SK-N-SH (cell line): ENCODE results near the gene BICD2. TPM values are rescaled to one million over a fixed set of nuclear protein-coding genes. Genes with fewer than 3 reads are reported as not detected.

Experiments used
- CTCF ChIA-PET: fragments of 300-600, 350-600 bp; formaldehyde crosslinking; extraction: SDS; loops from one replicate; lab custom pipeline; 2021; lab: Yijun Ruan, JAX
- POLR2A ChIA-PET: fragments of 350-600 bp; sonication (Branson Sonifier 250); formaldehyde crosslinking; extraction: SDS; loops from one replicate; lab custom pipeline; 2020; ENCODE audit warnings: antibody characterized with exemption, inconsistent platforms; lab: Yijun Ruan, JAX
- DNase-seq: peaks from one replicate; pipeline ENCODE4 v3.0.0; 2012
- H2AFZ ChIP-seq: fragments of 200-600 bp; sonication (generic); 2 replicates; pipeline ENCODE4 v1.8.1; 2016; ENCODE audit warnings: antibody characterized with exemption, mild to moderate bottlenecking, low read depth
- H3F3A ChIP-seq: fragments of 200-600 bp; sonication (generic); replicated peaks from 2 replicates; pipeline ENCODE3; 2016; ENCODE audit warnings: antibody characterized with exemption, mild to moderate bottlenecking; ENCODE audit not compliant: insufficient read depth
- H3K27ac ChIP-seq, 2 experiments: fragments of 200-500 bp in 1 of 2; fragments of 200-600 bp in 1 of 2; sonication (Bioruptor generic) in 1 of 2; sonication (generic), shearing (Covaris generic) in 1 of 2; 2 replicates each; pipeline versions ENCODE4 v1.5.1 to v1.6.1; 2014 to 2016; ENCODE audit warnings: low read depth in 2 of 2, inconsistent platforms in 1 of 2, low read length in 1 of 2, mild to moderate bottlenecking in 1 of 2, mixed read lengths in 1 of 2
- H3K27me3 ChIP-seq: fragments of 200-600 bp; sonication (generic), shearing (Covaris generic); 2 replicates; pipeline ENCODE4 v1.6.1; 2016; ENCODE audit warnings: mixed run types; ENCODE audit not compliant: insufficient read depth
- H3K36me3 ChIP-seq, 2 experiments: fragments of 200-500 bp in 1 of 2; fragments of 200-600 bp in 1 of 2; sonication (Bioruptor generic) in 1 of 2; sonication (generic) in 1 of 2; replicated peaks in 1 of 2; 2 replicates each; pipeline versions ENCODE3 to v1.5.1; 2014 to 2016; ENCODE audit warnings: low read length in 1 of 2, mild to moderate bottlenecking in 1 of 2; ENCODE audit not compliant: insufficient read depth in 2 of 2, control insufficient read depth in 1 of 2
- H3K4me1 ChIP-seq, 2 experiments: fragments of 200-500 bp in 1 of 2; fragments of 200-600 bp in 1 of 2; sonication (Bioruptor generic) in 1 of 2; sonication (generic), shearing (Covaris generic) in 1 of 2; 2 replicates each; pipeline versions ENCODE4 v1.5.1 to v1.6.1; 2014 to 2016; ENCODE audit warnings: low read depth in 1 of 2, low read length in 1 of 2, mixed run types in 1 of 2; ENCODE audit not compliant: insufficient read depth in 2 of 2, control insufficient read depth in 1 of 2
- H3K4me2 ChIP-seq: fragments of 200-600 bp; sonication (generic), shearing (Covaris generic); 2 replicates; pipeline ENCODE4 v1.6.1; 2017; ENCODE audit warnings: mixed run types
- H3K4me3 ChIP-seq, 2 experiments: fragments of 200-500 bp in 1 of 2; fragments of 200-600 bp in 1 of 2; sonication (Bioruptor generic) in 1 of 2; sonication (generic), shearing (Covaris generic) in 1 of 2; 2 replicates each; pipeline versions ENCODE4 v1.5.1 to v1.8.1; 2014 to 2016; ENCODE audit warnings: low read depth in 2 of 2, inconsistent platforms in 1 of 2, low read length in 1 of 2, mild to moderate bottlenecking in 1 of 2, mixed read lengths in 1 of 2, moderate library complexity in 1 of 2
- H3K79me2 ChIP-seq: fragments of 200-600 bp; sonication (generic); 2 replicates; pipeline ENCODE4 v1.8.1; 2017; ENCODE audit warnings: mild to moderate bottlenecking; ENCODE audit not compliant: insufficient read depth
- H3K9ac ChIP-seq: fragments of 200-600 bp; sonication (generic); 2 replicates; pipeline ENCODE4 v1.6.1; 2017; ENCODE audit warnings: mixed run types
- H3K9me2 ChIP-seq: fragments of 200-600 bp; sonication (generic); 2 replicates; pipeline ENCODE4 v1.6.1; 2017; ENCODE audit warnings: mixed run types
- H3K9me3 ChIP-seq: fragments of 200-600 bp; sonication (generic); 2 replicates; pipeline ENCODE4 v1.6.1; 2017; ENCODE audit warnings: mixed run types, mild to moderate bottlenecking, moderate library complexity
- H4K20me1 ChIP-seq: fragments of 200-600 bp; sonication (generic); 2 replicates; pipeline ENCODE4 v1.6.1; 2017; ENCODE audit warnings: mild to moderate bottlenecking, mixed run types; ENCODE audit not compliant: insufficient read depth
- ELF1 ChIP-seq: IDR thresholded peaks from 2 replicates; pipeline ENCODE4 v1.4.0; 2012
- MEF2A ChIP-seq: IDR thresholded peaks from 2 replicates; pipeline ENCODE4 v1.4.0; 2012; ENCODE audit warnings: low read depth, borderline replicate concordance
- NFIC ChIP-seq: IDR thresholded peaks from 2 replicates; pipeline ENCODE4 v1.4.0; 2012; ENCODE audit warnings: borderline replicate concordance
- RFX5 ChIP-seq: IDR thresholded peaks from 2 replicates; pipeline ENCODE4 v1.6.1; 2012; ENCODE audit warnings: mild to moderate bottlenecking, improper control_type of control experiment, low read length
- SMC3 ChIP-seq: IDR thresholded peaks from 2 replicates; pipeline ENCODE4 v1.6.1; 2012; ENCODE audit warnings: low read depth, low read length, improper control_type of control experiment
- WGBS: methylation state at CpG from one replicate; pipeline ENCODE4 v1.1.6; 2017; ENCODE audit warnings: low lambda C conversion rate; 5-methylcytosine and 5-hydroxymethylcytosine counted together
- polyA plus RNA-seq, 3 experiments: library from polyadenylated mRNA; depleted of rRNA; stranded (reverse); fragments of >200 nt; gene quantifications; 2 replicates each; pipeline ENCODE4 v1.2.3, GENCODE V29; 2012
- TF ChIP-seq, protein P1 (sequence below): fragments of 200-600 bp; sonication (generic); IDR thresholded peaks from 2 replicates; pipeline ENCODE4 v1.6.1; 2017; ENCODE audit warnings: antibody characterized with exemption, mild to moderate bottlenecking, moderate library complexity
- TF ChIP-seq, protein P2 (sequence below): IDR thresholded peaks from 2 replicates; pipeline ENCODE4 v1.4.0; 2012; ENCODE audit warnings: low read depth, borderline replicate concordance
- TF ChIP-seq, protein P3 (sequence below): IDR thresholded peaks from 2 replicates; pipeline ENCODE4 v1.4.0; 2012; ENCODE audit warnings: low read depth, borderline replicate concordance
- TF ChIP-seq, protein P4 (sequence below): fragments of 150-350 bp; IDR thresholded peaks from 2 replicates; pipeline ENCODE4 v1.6.1; 2017; ENCODE audit warnings: antibody characterized with exemption, low read length, low read depth, borderline replicate concordance

Gene BICD2
- polyA plus RNA-seq, 1 of the 3 experiments (the other 2 are of a cell fraction), result 19.6 TPM

DNA sequence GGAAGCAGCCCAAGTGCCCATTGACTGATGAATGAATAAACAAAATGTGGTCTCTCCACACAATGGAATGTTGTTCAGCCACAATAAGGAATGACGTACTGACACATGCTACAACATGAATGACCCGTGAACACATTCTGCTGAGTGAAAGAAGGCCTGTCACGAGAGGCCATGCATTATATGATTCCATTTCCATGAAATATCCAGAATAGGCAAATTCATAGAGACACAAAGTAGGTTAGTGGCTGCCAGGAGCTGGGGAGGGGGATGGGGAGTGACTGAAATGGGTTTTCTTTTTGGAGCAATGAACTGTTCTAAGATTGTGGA lies 41.4 kb downstream of the BICD2 start:
- H3K27ac ChIP-seq, result no peak overlapping the region; a peak in 1 of 4 replicates
- H3F3A ChIP-seq, result no peaks in the 10 kb centered on the region
- 96% methylated on average over 3 of the region's 3 CpGs for WGBS
- CTCF ChIA-PET, result interaction anchor here (0.8 to 4.4 kb wide), 3 partner anchors 42 to 397 kb away, joined by 3 to 22 read pairs (median 4); partner anchors contain the start of gene CENPP
- POLR2A ChIA-PET, result no interaction called here
- peaks cover 0 to 67% of the 10 kb centered on the region in 2 experiments for H3K36me3 ChIP-seq
- H3K79me2 ChIP-seq, result peaks cover 29% of the 10 kb centered on the region
- H3K4me3 ChIP-seq, result no peak overlapping the region
- no peaks in the 10 kb centered on the region for H3K9me3 ChIP-seq
- DNase-seq, result no peak
- H4K20me1 ChIP-seq, result 0 out of 2 replicates have a peak, but pooled peaks cover 10% of the 10 kb centered on the region
- H3K27me3 ChIP-seq, result no peaks in the 10 kb centered on the region
- H3K4me2 ChIP-seq, result no peak overlapping the region
- no peak overlapping the region for H2AFZ ChIP-seq
- no peak overlapping the region for H3K9ac ChIP-seq
- no peaks in the 10 kb centered on the region for H3K9me2 ChIP-seq
- H3K4me1 ChIP-seq, result peaks cover 0 to 19% of the 10 kb centered on the region in 2 experiments; a peak in 1 of 4 replicates
- TF ChIP-seq MEF2A (no peak), SMC3 (no peak), NFIC (no peak), RFX5 (no peak), ELF1 (no peak)
- TF ChIP-seq, protein P1, sequence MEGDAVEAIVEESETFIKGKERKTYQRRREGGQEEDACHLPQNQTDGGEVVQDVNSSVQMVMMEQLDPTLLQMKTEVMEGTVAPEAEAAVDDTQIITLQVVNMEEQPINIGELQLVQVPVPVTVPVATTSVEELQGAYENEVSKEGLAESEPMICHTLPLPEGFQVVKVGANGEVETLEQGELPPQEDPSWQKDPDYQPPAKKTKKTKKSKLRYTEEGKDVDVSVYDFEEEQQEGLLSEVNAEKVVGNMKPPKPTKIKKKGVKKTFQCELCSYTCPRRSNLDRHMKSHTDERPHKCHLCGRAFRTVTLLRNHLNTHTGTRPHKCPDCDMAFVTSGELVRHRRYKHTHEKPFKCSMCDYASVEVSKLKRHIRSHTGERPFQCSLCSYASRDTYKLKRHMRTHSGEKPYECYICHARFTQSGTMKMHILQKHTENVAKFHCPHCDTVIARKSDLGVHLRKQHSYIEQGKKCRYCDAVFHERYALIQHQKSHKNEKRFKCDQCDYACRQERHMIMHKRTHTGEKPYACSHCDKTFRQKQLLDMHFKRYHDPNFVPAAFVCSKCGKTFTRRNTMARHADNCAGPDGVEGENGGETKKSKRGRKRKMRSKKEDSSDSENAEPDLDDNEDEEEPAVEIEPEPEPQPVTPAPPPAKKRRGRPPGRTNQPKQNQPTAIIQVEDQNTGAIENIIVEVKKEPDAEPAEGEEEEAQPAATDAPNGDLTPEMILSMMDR, result no peak
- TF ChIP-seq, protein P2, sequence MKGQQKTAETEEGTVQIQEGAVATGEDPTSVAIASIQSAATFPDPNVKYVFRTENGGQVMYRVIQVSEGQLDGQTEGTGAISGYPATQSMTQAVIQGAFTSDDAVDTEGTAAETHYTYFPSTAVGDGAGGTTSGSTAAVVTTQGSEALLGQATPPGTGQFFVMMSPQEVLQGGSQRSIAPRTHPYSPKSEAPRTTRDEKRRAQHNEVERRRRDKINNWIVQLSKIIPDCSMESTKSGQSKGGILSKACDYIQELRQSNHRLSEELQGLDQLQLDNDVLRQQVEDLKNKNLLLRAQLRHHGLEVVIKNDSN, result no peak
- TF ChIP-seq, protein P3, sequence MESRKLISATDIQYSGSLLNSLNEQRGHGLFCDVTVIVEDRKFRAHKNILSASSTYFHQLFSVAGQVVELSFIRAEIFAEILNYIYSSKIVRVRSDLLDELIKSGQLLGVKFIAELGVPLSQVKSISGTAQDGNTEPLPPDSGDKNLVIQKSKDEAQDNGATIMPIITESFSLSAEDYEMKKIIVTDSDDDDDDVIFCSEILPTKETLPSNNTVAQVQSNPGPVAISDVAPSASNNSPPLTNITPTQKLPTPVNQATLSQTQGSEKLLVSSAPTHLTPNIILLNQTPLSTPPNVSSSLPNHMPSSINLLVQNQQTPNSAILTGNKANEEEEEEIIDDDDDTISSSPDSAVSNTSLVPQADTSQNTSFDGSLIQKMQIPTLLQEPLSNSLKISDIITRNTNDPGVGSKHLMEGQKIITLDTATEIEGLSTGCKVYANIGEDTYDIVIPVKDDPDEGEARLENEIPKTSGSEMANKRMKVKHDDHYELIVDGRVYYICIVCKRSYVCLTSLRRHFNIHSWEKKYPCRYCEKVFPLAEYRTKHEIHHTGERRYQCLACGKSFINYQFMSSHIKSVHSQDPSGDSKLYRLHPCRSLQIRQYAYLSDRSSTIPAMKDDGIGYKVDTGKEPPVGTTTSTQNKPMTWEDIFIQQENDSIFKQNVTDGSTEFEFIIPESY, result no peak
- TF ChIP-seq, protein P4, sequence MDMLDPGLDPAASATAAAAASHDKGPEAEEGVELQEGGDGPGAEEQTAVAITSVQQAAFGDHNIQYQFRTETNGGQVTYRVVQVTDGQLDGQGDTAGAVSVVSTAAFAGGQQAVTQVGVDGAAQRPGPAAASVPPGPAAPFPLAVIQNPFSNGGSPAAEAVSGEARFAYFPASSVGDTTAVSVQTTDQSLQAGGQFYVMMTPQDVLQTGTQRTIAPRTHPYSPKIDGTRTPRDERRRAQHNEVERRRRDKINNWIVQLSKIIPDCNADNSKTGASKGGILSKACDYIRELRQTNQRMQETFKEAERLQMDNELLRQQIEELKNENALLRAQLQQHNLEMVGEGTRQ, result no peak
